Upper lobe of left lung (tissue), 4 donors: ENCODE data around the gene DYNLRB2.

Experiments used
- EP300 ChIP-seq, 4 donors: sonication (generic); formaldehyde crosslinking; IDR thresholded peaks; one replicate each; pipeline ENCODE4 v1.5.1; 2017; ENCODE audit warnings: antibody characterized with exemption in 4 of 4, control low read depth in 2 of 4
- POLR2A ChIP-seq, 4 donors: fragments of 450-650 bp; IDR thresholded peaks; one replicate each; pipeline ENCODE4 v1.5.1; 2016 to 2017; ENCODE audit warnings: antibody characterized with exemption in 4 of 4, mild to moderate bottlenecking in 2 of 4
- POLR2AphosphoS5 ChIP-seq, 2 donors: sonication (generic); formaldehyde crosslinking; IDR thresholded peaks; one replicate each; pipeline ENCODE4 v1.5.1; 2017; ENCODE audit warnings: antibody characterized with exemption in 2 of 2
- TF ChIP-seq, protein P1 (sequence below), 6 experiments: fragments of 450-650 bp in 4 of 6; fragments of 200-600 bp in 2 of 6; sonication (generic) in 2 of 6; IDR thresholded peaks; one replicate each; pipeline ENCODE4 v1.5.1; 2016 to 2019; ENCODE audit warnings: antibody characterized with exemption in 6 of 6

DNA sequence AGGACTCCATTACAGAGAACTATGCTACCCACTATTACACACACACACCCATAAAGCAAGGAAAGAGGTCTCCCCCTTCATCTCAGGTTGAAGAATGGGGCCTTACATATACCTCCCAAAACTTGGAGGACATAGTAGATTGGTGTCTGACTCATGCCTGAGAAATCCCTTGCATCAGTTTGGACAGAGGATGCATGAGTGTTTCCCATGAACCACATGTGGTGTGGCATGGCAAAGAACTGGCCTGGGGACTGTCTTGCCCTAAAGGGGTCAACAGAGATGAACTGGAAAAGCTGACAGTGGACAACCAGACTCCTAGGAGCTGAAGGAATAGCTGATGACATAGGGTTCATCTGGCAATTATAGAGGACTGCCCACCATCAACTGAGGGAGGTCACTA lies 54.0 kb downstream of the DYNLRB2 start:
- TF ChIP-seq, protein P1, sequence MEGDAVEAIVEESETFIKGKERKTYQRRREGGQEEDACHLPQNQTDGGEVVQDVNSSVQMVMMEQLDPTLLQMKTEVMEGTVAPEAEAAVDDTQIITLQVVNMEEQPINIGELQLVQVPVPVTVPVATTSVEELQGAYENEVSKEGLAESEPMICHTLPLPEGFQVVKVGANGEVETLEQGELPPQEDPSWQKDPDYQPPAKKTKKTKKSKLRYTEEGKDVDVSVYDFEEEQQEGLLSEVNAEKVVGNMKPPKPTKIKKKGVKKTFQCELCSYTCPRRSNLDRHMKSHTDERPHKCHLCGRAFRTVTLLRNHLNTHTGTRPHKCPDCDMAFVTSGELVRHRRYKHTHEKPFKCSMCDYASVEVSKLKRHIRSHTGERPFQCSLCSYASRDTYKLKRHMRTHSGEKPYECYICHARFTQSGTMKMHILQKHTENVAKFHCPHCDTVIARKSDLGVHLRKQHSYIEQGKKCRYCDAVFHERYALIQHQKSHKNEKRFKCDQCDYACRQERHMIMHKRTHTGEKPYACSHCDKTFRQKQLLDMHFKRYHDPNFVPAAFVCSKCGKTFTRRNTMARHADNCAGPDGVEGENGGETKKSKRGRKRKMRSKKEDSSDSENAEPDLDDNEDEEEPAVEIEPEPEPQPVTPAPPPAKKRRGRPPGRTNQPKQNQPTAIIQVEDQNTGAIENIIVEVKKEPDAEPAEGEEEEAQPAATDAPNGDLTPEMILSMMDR (IDR thresholded peaks at IDR 0.05): no peak
- no peak for TF ChIP-seq POLR2A (IDR thresholded peaks at IDR 0.05)
- TF ChIP-seq EP300 (IDR thresholded peaks at IDR 0.05): no peak
- TF ChIP-seq POLR2AphosphoS5 (IDR thresholded peaks at IDR 0.05): no peak
